Smooth muscle cell (in vitro differentiated cells): ENCODE results near the gene ENO3. TPM values are rescaled to one million over a fixed set of nuclear protein-coding genes. Genes with fewer than 3 reads are reported as not detected.

Source experiments
- DNase-seq: peaks from one replicate; lab custom pipeline; 2025; ENCODE audit not compliant: unreplicated experiment; lab: John Stamatoyannopoulos, UW
- H2AFZ ChIP-seq: fragments of 200-600 bp; sonication (generic); 2 replicates; pipeline ENCODE4 v1.6.0; 2016; ENCODE audit warnings: antibody characterized with exemption, low read depth, mild to moderate bottlenecking
- H3F3A ChIP-seq: fragments of 200-600 bp; sonication (generic); 2 replicates; pipeline ENCODE4 v1.6.0; 2017; ENCODE audit warnings: antibody characterized with exemption, low read depth
- H3K27ac ChIP-seq: fragments of 200-600 bp; sonication (generic); 2 replicates; pipeline ENCODE4 v1.5.1; 2016; ENCODE audit warnings: low read depth, mild to moderate bottlenecking
- H3K27me3 ChIP-seq: fragments of 200-600 bp; sonication (generic); 2 replicates; pipeline ENCODE4 v1.6.1; 2016; ENCODE audit warnings: low read depth, mild to moderate bottlenecking
- H3K36me3 ChIP-seq: fragments of 200-600 bp; sonication (generic); 2 replicates; pipeline ENCODE4 v1.5.1; 2016; ENCODE audit warnings: low read depth
- H3K4me1 ChIP-seq: fragments of 200-600 bp; sonication (generic); 2 replicates; pipeline ENCODE4 v1.5.1; 2016; ENCODE audit warnings: low read depth
- H3K4me2 ChIP-seq: fragments of 200-600 bp; sonication (generic); 2 replicates; pipeline ENCODE4 v1.6.0; 2016; ENCODE audit warnings: mild to moderate bottlenecking
- H3K4me3 ChIP-seq: fragments of 200-600 bp; sonication (generic); 2 replicates; pipeline ENCODE4 v1.5.1; 2016; ENCODE audit warnings: mild to moderate bottlenecking
- H3K79me2 ChIP-seq: fragments of 200-600 bp; sonication (generic); 2 replicates; pipeline ENCODE4 v1.6.0; 2016; ENCODE audit warnings: low read depth, mild to moderate bottlenecking
- H3K9ac ChIP-seq: fragments of 200-600 bp; sonication (generic); 2 replicates; pipeline ENCODE4 v1.6.0; 2016; ENCODE audit warnings: low read depth
- H3K9me3 ChIP-seq: fragments of 200-600 bp; sonication (generic); replicated peaks from 2 replicates; pipeline ENCODE4 v1.5.1; 2016; ENCODE audit warnings: low read depth
- H4K20me1 ChIP-seq: fragments of 200-600 bp; sonication (generic); 2 replicates; pipeline ENCODE4 v1.6.0; 2016; ENCODE audit warnings: low read depth
- CTCF ChIP-seq: fragments of 200-600 bp; sonication (generic); IDR thresholded peaks from 2 replicates; pipeline ENCODE4 v1.5.1; 2017; ENCODE audit warnings: borderline replicate concordance, mild to moderate bottlenecking, antibody characterized with exemption; ENCODE audit not compliant: insufficient read depth, poor library complexity, severe bottlenecking
- WGBS: methylation state at CpG from one replicate; pipeline ENCODE4 v1.1.7; 2016; ENCODE audit warnings: low lambda C conversion rate; 5-methylcytosine and 5-hydroxymethylcytosine counted together
- polyA plus RNA-seq: library from polyadenylated mRNA; unstranded; fragments of >200 nt; fragmentation: Nextera tagmentation; extraction: Ambion mirVana; gene quantifications from 2 replicates; pipeline ENCODE4 v1.2.1, GENCODE V29; 2016
- total RNA-seq: library from RNA; depleted of rRNA; stranded (reverse); fragments of >200 nt; gene quantifications from 2 replicates; pipeline ENCODE4 v1.2.3, GENCODE V29; 2014

The ENO3 gene
- total and polyA plus RNA-seq, 2 experiments from 2014 or later, result 5.9 to 14.5 TPM

GRCh38 chr17:4972752-4973151, 21.8 kb downstream of the ENO3 start:
- DNase-seq, result no peak
- no peak overlapping the region for H3K27ac ChIP-seq
- H3F3A ChIP-seq, result peaks cover 3% of the 10 kb centered on the region
- H3K4me1 ChIP-seq, result peaks cover 5% of the 10 kb centered on the region
- no peaks in the 10 kb centered on the region for H3K9me3 ChIP-seq
- no peak overlapping the region for H3K9ac ChIP-seq
- no peak overlapping the region for H3K4me2 ChIP-seq
- no peaks in the 10 kb centered on the region for H3K27me3 ChIP-seq
- 48% methylated on average over 10 of the region's 12 CpGs for WGBS
- H3K36me3 ChIP-seq, result no peaks in the 10 kb centered on the region
- H4K20me1 ChIP-seq, result peaks cover 49% of the 10 kb centered on the region
- peaks cover 24% of the 10 kb centered on the region for H3K79me2 ChIP-seq
- TF ChIP-seq CTCF, result no peak
- H2AFZ ChIP-seq, result no peak overlapping the region
- H3K4me3 ChIP-seq, result no peak overlapping the region

- H3K27me3 ChIP-seq, result no peaks in the 10 kb centered on the region
- H3K79me2 ChIP-seq, result peaks cover 24% of the 10 kb centered on the region
- 96% methylated on average over 10 of the region's 10 CpGs for WGBS
- no peak overlapping the region for H3K4me2 ChIP-seq
- no peak overlapping the region for H3K27ac ChIP-seq
- H3K9ac ChIP-seq, result no peak overlapping the region
- H3F3A ChIP-seq, result peaks cover 3% of the 10 kb centered on the region
- TF ChIP-seq CTCF, result no peak
- H3K9me3 ChIP-seq, result no peaks in the 10 kb centered on the region
- no peak for DNase-seq
- H3K36me3 ChIP-seq, result no peaks in the 10 kb centered on the region
- H2AFZ ChIP-seq, result no peak overlapping the region
- peaks cover 49% of the 10 kb centered on the region for H4K20me1 ChIP-seq
- peaks cover 5% of the 10 kb centered on the region for H3K4me1 ChIP-seq
- no peak overlapping the region for H3K4me3 ChIP-seq
Measured at GRCh38 chr17:4973256-4974114, 22.6 kb downstream of the ENO3 start.

GRCh38 chr17:4974115-4974670, 23.3 kb downstream of the ENO3 start:
- no peak overlapping the region for H3K4me2 ChIP-seq
- 92% methylated on average over 9 of the region's 9 CpGs for WGBS

More at GRCh38 chr17:4974115-4974670, 23.3 kb downstream of the ENO3 start:
- no peaks in the 10 kb centered on the region for H3K27me3 ChIP-seq
- DNase-seq, result no peak
- peaks cover 5% of the 10 kb centered on the region for H3K4me1 ChIP-seq
- no peak overlapping the region for H2AFZ ChIP-seq
- peaks cover 49% of the 10 kb centered on the region for H4K20me1 ChIP-seq
- no peak overlapping the region for H3K27ac ChIP-seq
- H3K9ac ChIP-seq, result no peak overlapping the region
- no peak for TF ChIP-seq CTCF
- H3K4me3 ChIP-seq, result no peak overlapping the region
- H3F3A ChIP-seq, result peaks cover 3% of the 10 kb centered on the region
- H3K36me3 ChIP-seq, result no peaks in the 10 kb centered on the region
- H3K79me2 ChIP-seq, result peaks cover 24% of the 10 kb centered on the region
- H3K9me3 ChIP-seq, result no peaks in the 10 kb centered on the region
